Smooth muscle cell (in vitro differentiated cells): ENCODE data around the gene PALM. TPM values are rescaled to one million over a fixed set of nuclear protein-coding genes. Genes with fewer than 3 reads are reported as not detected.
A peak's percentile ranks its signal among the peaks of the same experiment; 100 is the strongest.

Source experiments
- DNase-seq: peaks from one replicate; lab custom pipeline; 2025; ENCODE audit not compliant: unreplicated experiment; lab: John Stamatoyannopoulos, UW
- H2AFZ ChIP-seq: fragments of 200-600 bp; sonication (generic); 2 replicates; pipeline ENCODE4 v1.6.0; 2016; ENCODE audit warnings: antibody characterized with exemption, low read depth, mild to moderate bottlenecking
- H3F3A ChIP-seq: fragments of 200-600 bp; sonication (generic); 2 replicates; pipeline ENCODE4 v1.6.0; 2017; ENCODE audit warnings: antibody characterized with exemption, low read depth
- H3K27ac ChIP-seq: fragments of 200-600 bp; sonication (generic); 2 replicates; pipeline ENCODE4 v1.5.1; 2016; ENCODE audit warnings: low read depth, mild to moderate bottlenecking
- H3K27me3 ChIP-seq: fragments of 200-600 bp; sonication (generic); 2 replicates; pipeline ENCODE4 v1.6.1; 2016; ENCODE audit warnings: low read depth, mild to moderate bottlenecking
- H3K36me3 ChIP-seq: fragments of 200-600 bp; sonication (generic); 2 replicates; pipeline ENCODE4 v1.5.1; 2016; ENCODE audit warnings: low read depth
- H3K4me1 ChIP-seq: fragments of 200-600 bp; sonication (generic); 2 replicates; pipeline ENCODE4 v1.5.1; 2016; ENCODE audit warnings: low read depth
- H3K4me2 ChIP-seq: fragments of 200-600 bp; sonication (generic); 2 replicates; pipeline ENCODE4 v1.6.0; 2016; ENCODE audit warnings: mild to moderate bottlenecking
- H3K4me3 ChIP-seq: fragments of 200-600 bp; sonication (generic); 2 replicates; pipeline ENCODE4 v1.5.1; 2016; ENCODE audit warnings: mild to moderate bottlenecking
- H3K79me2 ChIP-seq: fragments of 200-600 bp; sonication (generic); 2 replicates; pipeline ENCODE4 v1.6.0; 2016; ENCODE audit warnings: low read depth, mild to moderate bottlenecking
- H3K9ac ChIP-seq: fragments of 200-600 bp; sonication (generic); 2 replicates; pipeline ENCODE4 v1.6.0; 2016; ENCODE audit warnings: low read depth
- H3K9me3 ChIP-seq: fragments of 200-600 bp; sonication (generic); replicated peaks from 2 replicates; pipeline ENCODE4 v1.5.1; 2016; ENCODE audit warnings: low read depth
- H4K20me1 ChIP-seq: fragments of 200-600 bp; sonication (generic); 2 replicates; pipeline ENCODE4 v1.6.0; 2016; ENCODE audit warnings: low read depth
- CTCF ChIP-seq: fragments of 200-600 bp; sonication (generic); IDR thresholded peaks from 2 replicates; pipeline ENCODE4 v1.5.1; 2017; ENCODE audit warnings: borderline replicate concordance, mild to moderate bottlenecking, antibody characterized with exemption; ENCODE audit not compliant: insufficient read depth, poor library complexity, severe bottlenecking
- WGBS: methylation state at CpG from one replicate; pipeline ENCODE4 v1.1.7; 2016; ENCODE audit warnings: low lambda C conversion rate; 5-methylcytosine and 5-hydroxymethylcytosine counted together
- polyA plus RNA-seq: library from polyadenylated mRNA; unstranded; fragments of >200 nt; fragmentation: Nextera tagmentation; extraction: Ambion mirVana; gene quantifications from 2 replicates; pipeline ENCODE4 v1.2.1, GENCODE V29; 2016
- total RNA-seq: library from RNA; depleted of rRNA; stranded (reverse); fragments of >200 nt; gene quantifications from 2 replicates; pipeline ENCODE4 v1.2.3, GENCODE V29; 2014

Gene PALM
- total and polyA plus RNA-seq, 2 experiments from 2014 or later, result 11.1 to 16.6 TPM

DNA sequence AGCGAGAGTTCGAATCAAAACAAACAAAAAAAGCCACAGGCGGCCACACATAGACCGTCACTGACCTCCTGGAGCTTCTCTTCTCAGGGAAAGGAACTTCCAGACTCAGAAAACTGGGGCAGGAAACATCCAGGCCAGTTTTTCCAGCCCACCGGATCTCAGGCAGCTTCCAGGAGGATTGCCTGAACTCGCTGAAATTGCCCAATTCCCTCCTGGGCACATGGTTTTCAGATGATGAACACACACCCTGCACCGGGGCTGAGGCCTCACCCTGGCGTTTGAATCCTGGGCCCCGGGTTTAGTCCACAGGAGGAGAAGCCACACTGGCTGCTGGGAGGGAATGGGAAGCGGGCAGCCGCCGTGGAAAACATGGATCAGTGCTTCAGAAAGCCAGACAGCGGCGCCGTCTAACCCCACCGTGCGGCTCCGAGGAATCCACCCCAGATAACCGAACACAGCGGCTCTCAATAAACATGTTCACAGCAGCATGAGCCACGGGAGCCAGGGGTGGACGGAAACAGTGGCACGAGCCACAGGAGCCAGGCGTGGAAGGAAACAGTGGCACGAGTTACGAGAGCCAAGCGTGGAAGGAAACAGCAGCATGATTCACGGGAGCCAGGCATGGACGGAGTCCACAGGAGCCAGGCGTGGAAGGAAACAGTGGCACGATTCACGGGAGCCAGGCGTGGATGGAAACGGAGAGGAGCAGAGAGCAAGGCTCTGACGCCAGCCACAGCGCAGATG lies 70.3 kb downstream of the PALM start:
- H3F3A ChIP-seq, result no peaks in the 10 kb centered on the region
- no peaks in the 10 kb centered on the region for H3K9me3 ChIP-seq
- no peak for TF ChIP-seq CTCF
- DNase-seq, result peak; percentile 29
- H3K27me3 ChIP-seq, result no peaks in the 10 kb centered on the region
- peaks cover 15% of the 10 kb centered on the region for H3K4me1 ChIP-seq
- H3K4me3 ChIP-seq, result no peak overlapping the region
- peak overlapping the region; percentile 39 for H2AFZ ChIP-seq
- H3K9ac ChIP-seq, result no peak overlapping the region
- no peaks in the 10 kb centered on the region for H3K79me2 ChIP-seq
- no peaks in the 10 kb centered on the region for H3K36me3 ChIP-seq
- H4K20me1 ChIP-seq, result no peaks in the 10 kb centered on the region
- 54% methylated on average over 36 of the region's 36 CpGs for WGBS
- H3K4me2 ChIP-seq, result peak overlapping the region; percentile 48
- H3K27ac ChIP-seq, result peak overlapping the region; percentile 41

DNA sequence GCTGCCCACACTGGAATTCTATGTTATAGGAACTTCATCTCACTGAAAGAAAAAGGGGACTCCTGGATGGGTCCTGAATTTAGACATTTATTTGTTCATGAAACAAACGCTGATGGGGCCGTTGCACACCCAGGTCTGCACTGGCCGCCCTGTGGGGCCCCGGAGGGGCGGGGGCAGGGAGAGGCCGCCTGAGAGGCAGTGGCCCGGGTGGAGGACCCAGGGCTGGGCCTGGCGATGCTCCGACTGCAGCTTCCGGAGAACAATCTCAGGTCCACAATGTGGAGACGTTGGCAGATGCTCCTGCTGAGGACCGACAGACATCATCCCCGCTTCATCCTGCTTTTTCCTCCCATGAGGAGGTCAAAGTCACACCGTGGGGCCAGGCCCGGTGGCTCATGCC lies 72.2 kb downstream of the PALM start:
- no peaks in the 10 kb centered on the region for H3K27me3 ChIP-seq
- H3K4me1 ChIP-seq, result peaks cover 15% of the 10 kb centered on the region
- no peak overlapping the region for H2AFZ ChIP-seq
- no peaks in the 10 kb centered on the region for H4K20me1 ChIP-seq
- H3K79me2 ChIP-seq, result no peaks in the 10 kb centered on the region
- H3K9ac ChIP-seq, result no peak overlapping the region
- DNase-seq, result no peak
- WGBS, result 96% methylated on average over 15 of the region's 15 CpGs
- H3K4me2 ChIP-seq, result no peak overlapping the region
- H3K36me3 ChIP-seq, result no peaks in the 10 kb centered on the region
- no peak overlapping the region for H3K4me3 ChIP-seq
- H3K9me3 ChIP-seq, result no peaks in the 10 kb centered on the region
- TF ChIP-seq CTCF, result no peak
- no peaks in the 10 kb centered on the region for H3F3A ChIP-seq
- H3K27ac ChIP-seq, result no peak overlapping the region

- no peak overlapping the region for H3K9ac ChIP-seq
- peak overlapping the region; percentile 42 for H3K4me3 ChIP-seq
- H3K4me1 ChIP-seq, result peaks cover 15% of the 10 kb centered on the region
- no peaks in the 10 kb centered on the region for H3K9me3 ChIP-seq
- no peaks in the 10 kb centered on the region for H4K20me1 ChIP-seq
- no peak overlapping the region for H3K27ac ChIP-seq
- no peaks in the 10 kb centered on the region for H3K27me3 ChIP-seq
- no peaks in the 10 kb centered on the region for H3K79me2 ChIP-seq
- H3K4me2 ChIP-seq, result peak overlapping the region; percentile 82
- TF ChIP-seq CTCF, result no peak
- WGBS, result 91% methylated on average over 17 of the region's 19 CpGs
- no peaks in the 10 kb centered on the region for H3F3A ChIP-seq
- no peak overlapping the region for H2AFZ ChIP-seq
- DNase-seq, result no peak
- no peaks in the 10 kb centered on the region for H3K36me3 ChIP-seq
These were observed 73.1 kb downstream of the PALM start for GRCh38 chr19:781800-782184.

GRCh38 chr19:782185-782877 lies 73.6 kb downstream of the PALM start:
- no peaks in the 10 kb centered on the region for H4K20me1 ChIP-seq
- peak overlapping the region; percentile 86 for H2AFZ ChIP-seq
- no peaks in the 10 kb centered on the region for H3K9me3 ChIP-seq
- no peaks in the 10 kb centered on the region for H3K27me3 ChIP-seq
- no peak for TF ChIP-seq CTCF
- H3K27ac ChIP-seq, result no peak overlapping the region
- peak overlapping the region; percentile 42 for H3K4me3 ChIP-seq
- no peak for DNase-seq
- 17% methylated on average over 29 of the region's 29 CpGs for WGBS
- H3K79me2 ChIP-seq, result no peaks in the 10 kb centered on the region
- H3F3A ChIP-seq, result no peaks in the 10 kb centered on the region
- peak overlapping the region; percentile 19 for H3K9ac ChIP-seq
- H3K4me1 ChIP-seq, result peaks cover 15% of the 10 kb centered on the region
- H3K36me3 ChIP-seq, result no peaks in the 10 kb centered on the region
- H3K4me2 ChIP-seq, result peak overlapping the region; percentile 82
